Uterus (tissue), 4 donors: ENCODE results near the gene NDUFB10. TPM values are rescaled to one million over a fixed set of nuclear protein-coding genes. Genes with fewer than 3 reads are reported as not detected.

Source experiments
- DNase-seq, 2 donors: peaks; one replicate each; pipeline ENCODE4 v3.0.0-alpha.2; 2019 to 2020
- H3K27ac ChIP-seq, 2 donors: fragments of 200-600 bp; sonication (generic); 1 replicate in 1 of 2; 2 replicates in 1 of 2; pipeline ENCODE4 v1.5.1; 2016 to 2018
- H3K27me3 ChIP-seq, 2 donors: fragments of 200-600 bp; sonication (generic); one replicate each; pipeline ENCODE4 v1.5.1; 2018 to 2019; ENCODE audit warnings: control low read depth in 1 of 2
- H3K36me3 ChIP-seq, 2 donors: fragments of 200-600 bp; sonication (generic); one replicate each; pipeline ENCODE4 v1.5.1; 2019; ENCODE audit warnings: control low read depth in 1 of 2
- H3K4me1 ChIP-seq, 2 donors: fragments of 200-600 bp; sonication (generic); one replicate each; pipeline ENCODE4 v1.5.1; 2018 to 2019; ENCODE audit warnings: control low read depth in 1 of 2
- H3K4me3 ChIP-seq, 2 donors: fragments of 200-600 bp; sonication (generic); 1 replicate in 1 of 2; 2 replicates in 1 of 2; pipeline ENCODE4 v1.5.1; 2018 to 2019; ENCODE audit warnings: mild to moderate bottlenecking in 1 of 2
- H3K9me3 ChIP-seq, 2 donors: fragments of 200-600 bp; sonication (generic); one replicate each; pipeline ENCODE4 v1.5.1; 2019; ENCODE audit warnings: control low read depth in 1 of 2
- POLR2A ChIP-seq, 2 donors: fragments of 450-650 bp; IDR thresholded peaks; one replicate each; pipeline ENCODE4 v1.6.1; 2016; ENCODE audit warnings: antibody characterized with exemption in 2 of 2, mild to moderate bottlenecking in 1 of 2, moderate library complexity in 1 of 2
- intact Hi-C: fragments of 100-400 bp; cut with DNase I; formaldehyde crosslinking; loops from one replicate; pipeline ENCODE4 v1.15.1; 2023; ENCODE audit warnings: low total_unique reads
- total RNA-seq, 4 donors: library from RNA; depleted of rRNA in 3 of 4; stranded (reverse); fragments of >200 nt in 3 of 4; gene quantifications; one replicate each; pipeline versions ENCODE4 v1.1.0 to v1.2.4, GENCODE V29; 2014 to 2023
- TF ChIP-seq, protein P1 (sequence below), 4 experiments: fragments of 200-600 bp in 2 of 4; fragments of 450-650 bp in 2 of 4; sonication (generic) in 2 of 4; IDR thresholded peaks; one replicate each; pipeline ENCODE4 v1.5.1; 2016 to 2019; ENCODE audit warnings: antibody characterized with exemption in 4 of 4, mild to moderate bottlenecking in 2 of 4, moderate library complexity in 1 of 4
- donor health status: DM: yes; HTN: yes; CAD: no.

The NDUFB10 gene
- total RNA-seq, 4 donors from 2014 or later = 50.1 to 532 (median 78.0) TPM

DNA sequence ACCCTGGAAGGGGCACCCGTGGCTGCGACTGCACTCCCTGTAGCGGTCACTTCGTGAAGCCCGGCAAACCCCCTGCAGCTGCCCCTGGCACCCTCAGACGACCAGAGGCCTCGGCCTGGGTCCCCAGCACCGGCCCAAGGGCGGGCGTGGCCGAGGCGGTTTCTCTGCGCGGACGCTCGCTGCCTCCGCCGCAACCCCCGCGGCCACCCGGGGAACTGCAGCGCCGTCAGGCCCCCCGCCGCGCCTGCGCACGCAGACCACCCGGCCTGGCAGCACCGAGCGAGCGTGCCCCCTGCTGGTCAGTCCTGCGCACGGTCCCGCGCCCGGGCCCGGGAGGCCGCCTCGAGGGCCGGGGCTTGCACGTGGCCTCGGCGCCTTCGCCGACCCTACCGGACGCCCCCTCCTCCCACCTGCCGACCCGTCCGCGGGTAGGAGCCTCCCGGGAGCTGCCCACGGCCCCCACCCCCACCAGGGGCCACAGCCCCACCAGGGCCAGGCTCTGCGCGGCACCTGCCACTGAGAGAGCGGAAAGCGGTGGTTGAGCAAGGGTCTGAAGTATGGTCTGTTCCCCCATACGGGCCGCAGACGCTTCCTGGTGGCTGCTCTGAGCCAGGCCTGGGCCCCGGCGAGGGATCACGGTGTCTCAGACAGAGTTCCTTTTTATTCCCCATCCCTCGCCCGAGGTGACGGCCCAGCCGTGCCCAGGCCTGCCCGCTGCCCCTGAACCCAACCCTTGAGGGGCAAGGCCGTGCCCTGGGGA lies 29.6 kb upstream of the NDUFB10 start:
- no peaks in the 10 kb centered on the region for H3K27me3 ChIP-seq
- H3K36me3 ChIP-seq = no peaks in the 10 kb centered on the region
- H3K27ac ChIP-seq = peak overlapping the region; percentile 58 to 80
- no peaks in the 10 kb centered on the region for H3K9me3 ChIP-seq
- intact Hi-C loops = loop anchor here (5.0 kb wide), 1 partner anchor 67 kb away; no protein-coding TSS in a partner anchor
- peak overlapping the region; percentile 50 to 67 for H3K4me3 ChIP-seq
- peak; percentile 80 to 91 for DNase-seq
- TF ChIP-seq, protein P1, sequence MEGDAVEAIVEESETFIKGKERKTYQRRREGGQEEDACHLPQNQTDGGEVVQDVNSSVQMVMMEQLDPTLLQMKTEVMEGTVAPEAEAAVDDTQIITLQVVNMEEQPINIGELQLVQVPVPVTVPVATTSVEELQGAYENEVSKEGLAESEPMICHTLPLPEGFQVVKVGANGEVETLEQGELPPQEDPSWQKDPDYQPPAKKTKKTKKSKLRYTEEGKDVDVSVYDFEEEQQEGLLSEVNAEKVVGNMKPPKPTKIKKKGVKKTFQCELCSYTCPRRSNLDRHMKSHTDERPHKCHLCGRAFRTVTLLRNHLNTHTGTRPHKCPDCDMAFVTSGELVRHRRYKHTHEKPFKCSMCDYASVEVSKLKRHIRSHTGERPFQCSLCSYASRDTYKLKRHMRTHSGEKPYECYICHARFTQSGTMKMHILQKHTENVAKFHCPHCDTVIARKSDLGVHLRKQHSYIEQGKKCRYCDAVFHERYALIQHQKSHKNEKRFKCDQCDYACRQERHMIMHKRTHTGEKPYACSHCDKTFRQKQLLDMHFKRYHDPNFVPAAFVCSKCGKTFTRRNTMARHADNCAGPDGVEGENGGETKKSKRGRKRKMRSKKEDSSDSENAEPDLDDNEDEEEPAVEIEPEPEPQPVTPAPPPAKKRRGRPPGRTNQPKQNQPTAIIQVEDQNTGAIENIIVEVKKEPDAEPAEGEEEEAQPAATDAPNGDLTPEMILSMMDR (IDR thresholded peaks at IDR 0.05) = peak; percentile 94 to 100 (median 100)
- peak in 1 of 2 donors; percentile 62 for TF ChIP-seq POLR2A (IDR thresholded peaks at IDR 0.05)
- H3K4me1 ChIP-seq = no peaks in the 10 kb centered on the region

DNA sequence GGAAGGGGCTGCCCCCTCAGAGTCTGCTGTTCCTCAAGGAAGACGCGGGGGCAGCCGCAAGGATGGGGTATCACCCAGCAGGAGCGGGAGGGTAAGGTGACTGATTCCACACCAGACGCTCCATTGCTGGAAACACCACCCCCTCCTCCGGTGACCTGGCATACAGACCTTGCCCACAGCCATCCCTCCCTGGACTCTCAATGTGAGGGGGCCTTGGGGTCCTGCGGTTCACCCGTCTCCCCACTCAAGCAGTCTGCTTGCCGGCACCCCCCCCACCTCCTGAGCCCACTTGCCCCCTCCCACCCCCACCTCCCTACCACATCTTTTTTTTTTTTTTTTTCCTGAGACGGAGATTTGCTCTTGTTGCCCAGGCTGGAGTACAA lies 29.0 kb upstream of the NDUFB10 start:
- TF ChIP-seq, protein P1 (IDR thresholded peaks at IDR 0.05) = no peak
- TF ChIP-seq POLR2A (IDR thresholded peaks at IDR 0.05) = no peak
- no peak overlapping the region for H3K27ac ChIP-seq
- no peak for DNase-seq
- H3K27me3 ChIP-seq = no peaks in the 10 kb centered on the region
- H3K9me3 ChIP-seq = no peaks in the 10 kb centered on the region
- intact Hi-C loops = loop anchor here (5.0 kb wide), 1 partner anchor 68 kb away; no protein-coding TSS in a partner anchor
- no peak overlapping the region for H3K4me3 ChIP-seq
- H3K36me3 ChIP-seq = no peaks in the 10 kb centered on the region
- H3K4me1 ChIP-seq = no peaks in the 10 kb centered on the region

DNA sequence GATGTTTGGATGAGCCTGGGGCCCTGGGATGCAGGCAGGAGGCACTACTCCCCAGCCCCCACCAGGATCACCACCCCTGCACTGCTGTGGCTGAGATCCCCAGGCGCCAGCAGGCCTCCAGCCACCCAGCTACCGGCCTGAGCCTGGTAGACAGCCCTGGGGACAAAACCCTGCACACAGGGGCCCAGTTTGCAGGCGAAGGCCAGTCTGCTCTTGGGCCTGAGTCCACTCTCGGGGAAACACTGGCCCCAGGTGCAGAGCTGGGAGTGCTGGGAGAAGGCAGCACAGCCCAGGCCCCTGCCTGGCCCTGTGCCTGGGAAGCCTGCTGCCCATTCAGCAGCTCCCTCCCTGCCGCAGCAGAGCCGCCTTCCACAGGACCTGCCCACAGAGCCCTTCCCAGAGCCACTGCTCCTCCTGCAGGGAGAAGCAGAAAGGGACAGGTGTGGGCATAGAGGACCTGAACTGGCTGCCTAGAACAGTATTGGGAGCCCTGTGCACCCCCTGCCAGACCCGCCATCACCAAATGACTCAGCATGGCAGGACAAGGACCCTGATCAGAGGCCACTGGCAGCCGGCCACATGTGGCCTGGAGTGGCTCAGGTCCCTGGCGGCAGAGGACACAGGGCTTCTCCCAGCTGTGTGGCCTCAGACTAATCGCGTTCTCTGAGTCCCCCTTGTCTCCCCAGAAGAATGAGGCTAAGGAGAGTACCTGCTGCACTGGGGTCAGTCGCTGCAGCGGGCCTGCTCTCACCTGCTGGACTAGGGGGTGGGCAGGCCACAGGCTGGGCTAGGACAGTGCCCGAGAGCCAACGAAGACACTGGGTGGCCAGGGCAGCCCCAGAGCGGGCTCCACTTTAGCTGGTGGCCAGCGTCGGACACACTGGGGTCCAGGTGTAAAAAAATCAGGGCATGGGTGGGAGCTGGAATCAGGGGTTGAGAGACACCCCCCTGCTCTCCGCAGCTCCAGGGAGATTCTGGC lies 27.0 kb upstream of the NDUFB10 start:
- DNase-seq = no peak

DNA sequence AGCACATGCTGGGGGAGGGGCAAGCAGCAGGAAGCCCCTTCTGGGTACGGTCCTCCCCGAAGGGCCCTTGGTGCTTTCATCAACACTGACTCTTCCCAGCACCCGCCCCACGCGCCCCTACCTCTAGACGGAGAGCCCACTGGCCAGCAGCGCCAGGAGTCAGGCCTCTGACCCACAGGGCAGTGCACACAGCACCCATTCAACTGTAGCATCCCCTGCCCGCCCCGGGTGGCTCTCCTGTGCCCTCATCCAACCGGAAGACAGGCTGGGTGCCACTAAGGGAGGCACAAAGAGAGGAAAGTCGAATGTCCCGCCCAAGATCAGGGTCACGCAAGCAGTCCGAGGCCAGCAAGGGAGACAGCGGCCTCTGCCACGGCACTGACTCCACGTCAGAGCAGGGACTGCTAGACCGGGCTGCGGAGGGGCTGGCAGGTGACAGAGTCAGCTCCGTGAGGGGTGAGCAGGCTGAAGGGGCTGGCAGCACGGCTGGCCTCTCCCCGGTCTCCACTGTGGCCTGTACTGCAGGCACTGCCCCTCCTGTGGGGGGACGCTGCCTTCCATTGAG lies 26.2 kb upstream of the NDUFB10 start:
- no peak for DNase-seq
- Histone ChIP-seq H3K27ac (no peak overlapping the region), H3K9me3 (no peaks in the 10 kb centered on the region), H3K4me3 (no peak overlapping the region), H3K27me3 (no peaks in the 10 kb centered on the region), H3K36me3 (no peaks in the 10 kb centered on the region), H3K4me1 (no peaks in the 10 kb centered on the region)
- intact Hi-C loops = loop anchor here (5.0 kb wide), 1 partner anchor 71 kb away; no protein-coding TSS in a partner anchor
- TF ChIP-seq, protein P1 (IDR thresholded peaks at IDR 0.05) = no peak
- no peak for TF ChIP-seq POLR2A (IDR thresholded peaks at IDR 0.05)

More for the DNA sequence above, 27.0 kb upstream of the NDUFB10 start:
- Histone ChIP-seq H3K9me3 (no peaks in the 10 kb centered on the region), H3K36me3 (no peaks in the 10 kb centered on the region), H3K4me1 (no peaks in the 10 kb centered on the region), H3K4me3 (no peak overlapping the region), H3K27me3 (no peaks in the 10 kb centered on the region), H3K27ac (no peak overlapping the region)
- TF ChIP-seq, protein P1 (IDR thresholded peaks at IDR 0.05) = no peak
- no peak for TF ChIP-seq POLR2A (IDR thresholded peaks at IDR 0.05)
- intact Hi-C loops = loop anchor here (5.0 kb wide), 1 partner anchor 70 kb away; no protein-coding TSS in a partner anchor
